Spinal cord (tissue), 10 donors: ENCODE data around the gene LRP1. TPM values are rescaled to one million over a fixed set of nuclear protein-coding genes. Genes with fewer than 3 reads are reported as not detected.

ENCODE experiments used
- DNase-seq, 6 donors: peaks; one replicate each; pipeline versions ENCODE4 v3.0.0 to v3.0.0-alpha.2; 2013 to 2015; ENCODE audit warnings: low spot score in 6 of 6, low read depth in 4 of 6
- H3K27ac ChIP-seq: one replicate; pipeline ENCODE4 v1.5.1; 2013; ENCODE audit warnings: low read depth, low read length, control low read depth
- H3K27me3 ChIP-seq: one replicate; pipeline ENCODE4 v1.6.1; 2013; ENCODE audit warnings: low read length; ENCODE audit not compliant: control insufficient read depth, insufficient read depth
- H3K36me3 ChIP-seq: one replicate; pipeline ENCODE4 v1.6.1; 2013; ENCODE audit warnings: low read length; ENCODE audit not compliant: control insufficient read depth, insufficient read depth
- H3K4me1 ChIP-seq: one replicate; pipeline ENCODE4 v1.6.1; 2013; ENCODE audit warnings: low read length; ENCODE audit not compliant: control insufficient read depth, insufficient read depth
- H3K4me3 ChIP-seq: one replicate; pipeline ENCODE4 v1.5.1; 2013; ENCODE audit warnings: low read depth, low read length, control low read depth
- H3K9me3 ChIP-seq: one replicate; pipeline ENCODE4 v1.6.1; 2013; ENCODE audit warnings: low read length; ENCODE audit not compliant: control insufficient read depth, insufficient read depth
- WGBS: methylation state at CpG from one replicate; pipeline ENCODE4 v1.1.5; 2013; ENCODE audit warnings: missing lambda C conversion rate; ENCODE audit not compliant: insufficient coverage; 5-methylcytosine and 5-hydroxymethylcytosine counted together
- polyA plus RNA-seq, 2 donors: library from polyadenylated mRNA; unstranded; fragments of 120-200 nt; gene quantifications; one replicate each; pipeline ENCODE4 v1.2.1, GENCODE V29; 2013; ENCODE audit not compliant: insufficient read length in 2 of 2
- total RNA-seq, 2 donors: library from RNA; depleted of rRNA in 1 of 2; stranded (reverse); fragments of 120-200 nt in 1 of 2; fragments of >200 nt in 1 of 2; gene quantifications; one replicate each; pipeline versions ENCODE4 v1.2.3 to v1.2.4, GENCODE V29; 2013 to 2014
- donor health status: healthy.

LRP1 gene
- total and polyA plus RNA-seq, 4 donors = 182 to 319 (median 239) TPM

GRCh38 chr12:57237932-57238853 is 109.9 kb downstream of the LRP1 start:
- 5% methylated on average over 46 of the region's 63 CpGs for WGBS
- peak in 2 of 6 donors; percentile 57 to 79 for DNase-seq
- Histone ChIP-seq H3K27me3 (peaks cover 78% of the 10 kb centered on the region), H3K9me3 (no peaks in the 10 kb centered on the region), H3K4me3 (peak overlapping the region; percentile 45), H3K36me3 (peaks cover 30% of the 10 kb centered on the region), H3K4me1 (peaks cover 81% of the 10 kb centered on the region), H3K27ac (peak overlapping the region; percentile 2)

- peak in 4 of 6 donors; percentile 56 to 96 (median 83) for DNase-seq
- WGBS = 2% methylated on average over 47 of the region's 47 CpGs
- peaks cover 86% of the 10 kb centered on the region for H3K27me3 ChIP-seq
- peak overlapping the region; percentile 2 for H3K27ac ChIP-seq
- no peaks in the 10 kb centered on the region for H3K9me3 ChIP-seq
- H3K4me3 ChIP-seq = peak overlapping the region; percentile 45
- H3K4me1 ChIP-seq = peaks cover 89% of the 10 kb centered on the region
- peaks cover 22% of the 10 kb centered on the region for H3K36me3 ChIP-seq
Observed at GRCh38 chr12:57238854-57239554, 110.7 kb downstream of the LRP1 start.

- H3K27me3 ChIP-seq = peaks cover 86% of the 10 kb centered on the region
- WGBS = 1% methylated on average over 14 of the region's 14 CpGs
- H3K4me1 ChIP-seq = peaks cover 94% of the 10 kb centered on the region
Observed at GRCh38 chr12:57239587-57240065, 111.3 kb downstream of the LRP1 start.

GRCh38 chr12:57240066-57240921 is 112.0 kb downstream of the LRP1 start:
- H3K9me3 ChIP-seq = no peaks in the 10 kb centered on the region
- peak overlapping the region; percentile 58 for H3K4me3 ChIP-seq
- DNase-seq = peak in 5 of 6 donors; percentile 50 to 98 (median 76)
- WGBS = under 1% methylated on average over 65 of the region's 72 CpGs
- H3K27me3 ChIP-seq = peaks cover 83% of the 10 kb centered on the region
- H3K36me3 ChIP-seq = peaks cover 9% of the 10 kb centered on the region
- H3K4me1 ChIP-seq = peaks cover 90% of the 10 kb centered on the region
- H3K27ac ChIP-seq = peak overlapping the region; percentile 70

More at GRCh38 chr12:57239587-57240065, 111.3 kb downstream of the LRP1 start:
- Histone ChIP-seq H3K4me3 (peak overlapping the region; percentile 58), H3K36me3 (peaks cover 16% of the 10 kb centered on the region), H3K9me3 (no peaks in the 10 kb centered on the region), H3K27ac (peak overlapping the region; percentile 70)
- DNase-seq = peak in 1 of 6 donors; percentile 81

GRCh38 chr12:57240926-57241401 is 112.7 kb downstream of the LRP1 start:
- Histone ChIP-seq H3K9me3 (no peaks in the 10 kb centered on the region), H3K4me3 (peak overlapping the region; percentile 58), H3K4me1 (peaks cover 83% of the 10 kb centered on the region), H3K27ac (peak overlapping the region; percentile 70), H3K27me3 (peaks cover 77% of the 10 kb centered on the region), H3K36me3 (peaks cover 5% of the 10 kb centered on the region)
- peak in 2 of 6 donors; percentile 49 to 60 for DNase-seq
- WGBS = 9% methylated on average over 14 of the region's 19 CpGs

- 4% methylated on average over 23 of the region's 48 CpGs for WGBS
- peaks cover 76% of the 10 kb centered on the region for H3K4me1 ChIP-seq
- H3K36me3 ChIP-seq = no peaks in the 10 kb centered on the region
- peaks cover 71% of the 10 kb centered on the region for H3K27me3 ChIP-seq
- no peaks in the 10 kb centered on the region for H3K9me3 ChIP-seq
- DNase-seq = peak in 2 of 6 donors; percentile 88 to 97
- peak overlapping the region; percentile 37 for H3K27ac ChIP-seq
- peak overlapping the region; percentile 38 for H3K4me3 ChIP-seq
Observed at GRCh38 chr12:57241402-57242310, 113.4 kb downstream of the LRP1 start.

GRCh38 chr12:57242329-57242690 is 114.0 kb downstream of the LRP1 start:
- Histone ChIP-seq H3K4me3 (peak overlapping the region; percentile 38), H3K9me3 (no peaks in the 10 kb centered on the region), H3K27ac (no peak overlapping the region), H3K36me3 (no peaks in the 10 kb centered on the region), H3K4me1 (peaks cover 69% of the 10 kb centered on the region), H3K27me3 (peaks cover 64% of the 10 kb centered on the region)
- peak in 2 of 6 donors; percentile 93 to 95 for DNase-seq
- WGBS = 2% methylated on average over 16 of the region's 18 CpGs

GRCh38 chr12:57242691-57243454 is 114.6 kb downstream of the LRP1 start:
- WGBS = 1% methylated on average over 41 of the region's 45 CpGs
- Histone ChIP-seq H3K36me3 (no peaks in the 10 kb centered on the region), H3K27me3 (peaks cover 59% of the 10 kb centered on the region), H3K4me3 (peak overlapping the region; percentile 38), H3K4me1 (peaks cover 64% of the 10 kb centered on the region), H3K27ac (no peak overlapping the region), H3K9me3 (no peaks in the 10 kb centered on the region)
- DNase-seq = peak in 4 of 6 donors; percentile 83 to 98 (median 91)
